ENCODE data around the gene ELMOD1.

- TF ChIP-seq, protein P1, sequence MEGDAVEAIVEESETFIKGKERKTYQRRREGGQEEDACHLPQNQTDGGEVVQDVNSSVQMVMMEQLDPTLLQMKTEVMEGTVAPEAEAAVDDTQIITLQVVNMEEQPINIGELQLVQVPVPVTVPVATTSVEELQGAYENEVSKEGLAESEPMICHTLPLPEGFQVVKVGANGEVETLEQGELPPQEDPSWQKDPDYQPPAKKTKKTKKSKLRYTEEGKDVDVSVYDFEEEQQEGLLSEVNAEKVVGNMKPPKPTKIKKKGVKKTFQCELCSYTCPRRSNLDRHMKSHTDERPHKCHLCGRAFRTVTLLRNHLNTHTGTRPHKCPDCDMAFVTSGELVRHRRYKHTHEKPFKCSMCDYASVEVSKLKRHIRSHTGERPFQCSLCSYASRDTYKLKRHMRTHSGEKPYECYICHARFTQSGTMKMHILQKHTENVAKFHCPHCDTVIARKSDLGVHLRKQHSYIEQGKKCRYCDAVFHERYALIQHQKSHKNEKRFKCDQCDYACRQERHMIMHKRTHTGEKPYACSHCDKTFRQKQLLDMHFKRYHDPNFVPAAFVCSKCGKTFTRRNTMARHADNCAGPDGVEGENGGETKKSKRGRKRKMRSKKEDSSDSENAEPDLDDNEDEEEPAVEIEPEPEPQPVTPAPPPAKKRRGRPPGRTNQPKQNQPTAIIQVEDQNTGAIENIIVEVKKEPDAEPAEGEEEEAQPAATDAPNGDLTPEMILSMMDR (IDR thresholded peaks at IDR 0.05; ENCODE audit: poor library complexity) = no peak
- TF ChIP-seq EZH2phosphoT487 (IDR thresholded peaks at IDR 0.05; ENCODE audit: low read depth, severe bottlenecking, unreplicated experiment) (no peak), EZH2 (IDR thresholded peaks at IDR 0.05; ENCODE audit: borderline replicate concordance) (no peak)
Observed at GRCh38 chr11:107702723-107703122, 111.8 kb downstream of the ELMOD1 start.
